ENCODE measurements around the gene CTNNA3.

DNA sequence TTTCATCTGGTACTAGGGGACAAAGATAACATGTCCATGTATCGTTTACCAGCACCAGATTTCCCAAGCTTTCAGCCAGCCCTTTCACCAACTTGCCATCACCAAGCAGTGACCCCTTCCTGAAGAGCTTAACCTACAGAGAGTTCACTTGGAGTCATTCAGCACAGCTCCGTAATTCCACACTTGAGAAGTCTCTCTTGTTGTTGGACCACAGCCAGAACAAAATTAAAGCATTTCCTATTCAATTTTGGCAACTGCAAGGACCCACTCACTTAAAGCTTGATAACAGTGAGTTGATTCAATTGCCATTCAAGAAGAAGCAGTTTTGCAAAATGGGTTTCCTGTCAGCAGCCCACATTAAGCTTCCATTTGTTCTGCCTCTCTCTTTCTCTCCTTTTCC, 858.7 kb downstream of the CTNNA3 start:
- TF ChIP-seq MXI1 (conservative IDR thresholded peaks at IDR 0.05; ENCODE audit: poor library complexity, severe bottlenecking) (no peak), RAD21 (conservative IDR thresholded peaks at IDR 0.05) (no peak), EZH2 (IDR thresholded peaks at IDR 0.05; ENCODE audit: borderline replicate concordance, insufficient read depth, low read length, poor library complexity, severe bottlenecking) (no peak), POLR2AphosphoS5 (IDR thresholded peaks at IDR 0.05) (no peak), SMC3 (conservative IDR thresholded peaks at IDR 0.05; ENCODE audit: poor library complexity) (no peak), EP300 (conservative IDR thresholded peaks at IDR 0.05; ENCODE audit: poor library complexity, severe bottlenecking) (no peak), TAF1 (IDR thresholded peaks at IDR 0.05; ENCODE audit: low read depth) (no peak)
- TF ChIP-seq, protein P1, sequence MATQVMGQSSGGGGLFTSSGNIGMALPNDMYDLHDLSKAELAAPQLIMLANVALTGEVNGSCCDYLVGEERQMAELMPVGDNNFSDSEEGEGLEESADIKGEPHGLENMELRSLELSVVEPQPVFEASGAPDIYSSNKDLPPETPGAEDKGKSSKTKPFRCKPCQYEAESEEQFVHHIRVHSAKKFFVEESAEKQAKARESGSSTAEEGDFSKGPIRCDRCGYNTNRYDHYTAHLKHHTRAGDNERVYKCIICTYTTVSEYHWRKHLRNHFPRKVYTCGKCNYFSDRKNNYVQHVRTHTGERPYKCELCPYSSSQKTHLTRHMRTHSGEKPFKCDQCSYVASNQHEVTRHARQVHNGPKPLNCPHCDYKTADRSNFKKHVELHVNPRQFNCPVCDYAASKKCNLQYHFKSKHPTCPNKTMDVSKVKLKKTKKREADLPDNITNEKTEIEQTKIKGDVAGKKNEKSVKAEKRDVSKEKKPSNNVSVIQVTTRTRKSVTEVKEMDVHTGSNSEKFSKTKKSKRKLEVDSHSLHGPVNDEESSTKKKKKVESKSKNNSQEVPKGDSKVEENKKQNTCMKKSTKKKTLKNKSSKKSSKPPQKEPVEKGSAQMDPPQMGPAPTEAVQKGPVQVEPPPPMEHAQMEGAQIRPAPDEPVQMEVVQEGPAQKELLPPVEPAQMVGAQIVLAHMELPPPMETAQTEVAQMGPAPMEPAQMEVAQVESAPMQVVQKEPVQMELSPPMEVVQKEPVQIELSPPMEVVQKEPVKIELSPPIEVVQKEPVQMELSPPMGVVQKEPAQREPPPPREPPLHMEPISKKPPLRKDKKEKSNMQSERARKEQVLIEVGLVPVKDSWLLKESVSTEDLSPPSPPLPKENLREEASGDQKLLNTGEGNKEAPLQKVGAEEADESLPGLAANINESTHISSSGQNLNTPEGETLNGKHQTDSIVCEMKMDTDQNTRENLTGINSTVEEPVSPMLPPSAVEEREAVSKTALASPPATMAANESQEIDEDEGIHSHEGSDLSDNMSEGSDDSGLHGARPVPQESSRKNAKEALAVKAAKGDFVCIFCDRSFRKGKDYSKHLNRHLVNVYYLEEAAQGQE (IDR thresholded peaks at IDR 0.05; ENCODE audit: borderline replicate concordance), result no peak
- TF ChIP-seq, protein P2, sequence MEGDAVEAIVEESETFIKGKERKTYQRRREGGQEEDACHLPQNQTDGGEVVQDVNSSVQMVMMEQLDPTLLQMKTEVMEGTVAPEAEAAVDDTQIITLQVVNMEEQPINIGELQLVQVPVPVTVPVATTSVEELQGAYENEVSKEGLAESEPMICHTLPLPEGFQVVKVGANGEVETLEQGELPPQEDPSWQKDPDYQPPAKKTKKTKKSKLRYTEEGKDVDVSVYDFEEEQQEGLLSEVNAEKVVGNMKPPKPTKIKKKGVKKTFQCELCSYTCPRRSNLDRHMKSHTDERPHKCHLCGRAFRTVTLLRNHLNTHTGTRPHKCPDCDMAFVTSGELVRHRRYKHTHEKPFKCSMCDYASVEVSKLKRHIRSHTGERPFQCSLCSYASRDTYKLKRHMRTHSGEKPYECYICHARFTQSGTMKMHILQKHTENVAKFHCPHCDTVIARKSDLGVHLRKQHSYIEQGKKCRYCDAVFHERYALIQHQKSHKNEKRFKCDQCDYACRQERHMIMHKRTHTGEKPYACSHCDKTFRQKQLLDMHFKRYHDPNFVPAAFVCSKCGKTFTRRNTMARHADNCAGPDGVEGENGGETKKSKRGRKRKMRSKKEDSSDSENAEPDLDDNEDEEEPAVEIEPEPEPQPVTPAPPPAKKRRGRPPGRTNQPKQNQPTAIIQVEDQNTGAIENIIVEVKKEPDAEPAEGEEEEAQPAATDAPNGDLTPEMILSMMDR (IDR thresholded peaks at IDR 0.05; ENCODE audit: poor library complexity, severe bottlenecking), result no peak
